GM10248 (cell line): ENCODE measurements around the gene PPIL4.
A peak's percentile ranks its signal among the peaks of the same experiment; 100 is the strongest.

Source experiments
- CTCF ChIA-PET: fragments of 300-600 bp; sonication (Branson Sonifier 250); formaldehyde crosslinking; extraction: SDS; loops from one replicate; lab custom pipeline; 2021; ENCODE audit warnings: antibody characterized with exemption; lab: Yijun Ruan, JAX
- POLR2A ChIA-PET: fragments of 350-650 bp; sonication (Branson Sonifier 250); formaldehyde crosslinking; extraction: SDS; loops from one replicate; lab custom pipeline; 2020; ENCODE audit warnings: antibody characterized with exemption; lab: Yijun Ruan, JAX
- DNase-seq: peaks from one replicate; pipeline ENCODE4 v3.0.0; 2012; ENCODE audit errors: extremely low spot score
- TF ChIP-seq, protein P1 (sequence below): IDR thresholded peaks from 2 replicates; pipeline ENCODE4 v1.5.1; 2012; ENCODE audit warnings: mild to moderate bottlenecking, low read depth; ENCODE audit errors: extremely low read depth, missing control alignments, control extremely low read depth

The PPIL4 gene, protein sequence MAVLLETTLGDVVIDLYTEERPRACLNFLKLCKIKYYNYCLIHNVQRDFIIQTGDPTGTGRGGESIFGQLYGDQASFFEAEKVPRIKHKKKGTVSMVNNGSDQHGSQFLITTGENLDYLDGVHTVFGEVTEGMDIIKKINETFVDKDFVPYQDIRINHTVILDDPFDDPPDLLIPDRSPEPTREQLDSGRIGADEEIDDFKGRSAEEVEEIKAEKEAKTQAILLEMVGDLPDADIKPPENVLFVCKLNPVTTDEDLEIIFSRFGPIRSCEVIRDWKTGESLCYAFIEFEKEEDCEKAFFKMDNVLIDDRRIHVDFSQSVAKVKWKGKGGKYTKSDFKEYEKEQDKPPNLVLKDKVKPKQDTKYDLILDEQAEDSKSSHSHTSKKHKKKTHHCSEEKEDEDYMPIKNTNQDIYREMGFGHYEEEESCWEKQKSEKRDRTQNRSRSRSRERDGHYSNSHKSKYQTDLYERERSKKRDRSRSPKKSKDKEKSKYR

DNA sequence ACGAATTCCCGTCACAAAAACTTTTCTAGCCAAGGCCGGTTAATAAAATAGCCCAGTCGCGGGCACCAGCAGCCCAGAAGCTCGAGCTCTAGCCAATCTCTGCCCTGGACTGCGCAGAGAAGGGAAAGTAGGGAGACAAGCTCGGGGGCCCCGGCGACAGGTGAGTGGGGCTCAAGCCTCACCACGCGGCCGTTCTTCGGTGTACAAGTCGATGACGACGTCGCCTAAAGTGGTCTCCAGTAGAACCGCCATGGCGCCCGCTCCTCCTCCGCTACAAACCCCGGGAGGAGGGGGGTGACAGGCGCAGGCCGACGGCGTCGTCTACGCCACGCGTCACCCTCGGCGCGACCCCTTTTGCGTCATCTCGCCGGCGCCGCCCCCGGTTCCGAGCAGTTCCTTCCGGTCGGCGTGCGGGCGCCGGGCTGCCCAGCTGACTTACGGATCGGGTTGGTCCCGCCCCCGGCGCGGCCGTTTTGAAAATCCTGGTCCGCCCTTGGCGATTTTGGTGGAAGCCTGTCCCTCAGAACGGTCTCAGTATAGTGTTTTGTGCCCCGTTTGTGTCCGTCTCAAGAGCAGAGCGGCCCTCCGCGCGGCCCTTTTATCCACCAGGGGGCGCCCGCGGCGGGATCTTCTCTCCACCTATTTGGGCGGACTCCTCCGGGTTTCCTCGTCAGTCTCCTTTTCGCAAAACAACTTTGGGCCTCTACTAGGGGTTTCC is at the start of gene PPIL4:
PPIL4 (minus strand) TSS at position 290 of the 718 bp plus-strand sequence; CDS start at position 252, 38 bp downstream.
- POLR2A ChIA-PET, result no interaction called here
- CTCF ChIA-PET, result interaction anchor here (0.7 to 4.4 kb wide), 18 partner anchors 8 to 351 kb away, joined by 3 to 52 read pairs (median 4); partner anchors contain the start of gene GINM1
- TF ChIP-seq, protein P1, sequence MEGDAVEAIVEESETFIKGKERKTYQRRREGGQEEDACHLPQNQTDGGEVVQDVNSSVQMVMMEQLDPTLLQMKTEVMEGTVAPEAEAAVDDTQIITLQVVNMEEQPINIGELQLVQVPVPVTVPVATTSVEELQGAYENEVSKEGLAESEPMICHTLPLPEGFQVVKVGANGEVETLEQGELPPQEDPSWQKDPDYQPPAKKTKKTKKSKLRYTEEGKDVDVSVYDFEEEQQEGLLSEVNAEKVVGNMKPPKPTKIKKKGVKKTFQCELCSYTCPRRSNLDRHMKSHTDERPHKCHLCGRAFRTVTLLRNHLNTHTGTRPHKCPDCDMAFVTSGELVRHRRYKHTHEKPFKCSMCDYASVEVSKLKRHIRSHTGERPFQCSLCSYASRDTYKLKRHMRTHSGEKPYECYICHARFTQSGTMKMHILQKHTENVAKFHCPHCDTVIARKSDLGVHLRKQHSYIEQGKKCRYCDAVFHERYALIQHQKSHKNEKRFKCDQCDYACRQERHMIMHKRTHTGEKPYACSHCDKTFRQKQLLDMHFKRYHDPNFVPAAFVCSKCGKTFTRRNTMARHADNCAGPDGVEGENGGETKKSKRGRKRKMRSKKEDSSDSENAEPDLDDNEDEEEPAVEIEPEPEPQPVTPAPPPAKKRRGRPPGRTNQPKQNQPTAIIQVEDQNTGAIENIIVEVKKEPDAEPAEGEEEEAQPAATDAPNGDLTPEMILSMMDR, result peak; percentile 64
- DNase-seq, result peak; percentile 96

DNA sequence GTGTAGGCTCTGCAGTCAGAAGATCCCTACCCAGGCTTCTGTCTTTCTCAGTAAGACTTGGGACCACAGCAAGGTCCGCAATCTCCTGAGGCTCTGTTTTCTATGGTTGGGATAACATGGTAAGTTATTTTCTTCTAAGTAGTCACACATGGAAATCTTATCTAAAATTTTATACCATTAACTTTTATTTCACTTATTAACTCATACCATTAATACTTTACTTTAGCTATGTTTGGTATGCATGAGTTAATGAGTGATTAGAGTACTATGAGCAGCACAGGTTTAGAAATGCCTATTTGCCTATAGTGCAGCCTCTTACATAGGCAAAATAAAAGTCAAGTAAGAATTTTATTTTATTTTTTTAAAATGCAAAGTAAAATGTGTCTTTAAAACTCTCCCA is 47.6 kb upstream of the PPIL4 start:
- CTCF ChIA-PET, result interaction anchor here (1.0 to 1.4 kb wide), 3 partner anchors 15 to 27 kb away, joined by 3 to 5 read pairs (median 4); no protein-coding TSS in a partner anchor
- POLR2A ChIA-PET, result no interaction called here
- TF ChIP-seq, protein P1, result no peak
- no peak for DNase-seq

DNA sequence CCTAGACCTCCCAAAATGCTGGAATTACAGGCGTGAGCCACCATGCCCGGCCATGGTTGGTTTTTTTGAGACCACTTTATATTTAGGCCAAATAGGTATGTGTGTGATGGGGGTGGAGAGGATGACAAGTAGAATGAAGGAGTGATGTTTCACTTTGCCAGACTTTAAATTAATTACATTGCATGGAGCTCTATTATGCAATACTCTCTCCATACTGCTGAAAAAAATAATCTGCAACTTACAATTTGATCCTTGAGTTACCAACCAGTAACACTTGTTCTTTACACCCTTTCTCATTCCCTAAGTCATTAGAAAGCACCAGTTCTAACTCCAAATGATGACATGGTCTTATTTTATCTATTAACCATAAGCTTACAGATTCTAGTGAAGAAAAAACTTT is 47.1 kb upstream of the PPIL4 start:
- CTCF ChIA-PET, result interaction anchor here (1.0 to 1.4 kb wide), 3 partner anchors 15 to 28 kb away, joined by 3 to 5 read pairs (median 4); no protein-coding TSS in a partner anchor
- no peak for DNase-seq
- POLR2A ChIA-PET, result no interaction called here
- TF ChIP-seq, protein P1, result no peak

DNA sequence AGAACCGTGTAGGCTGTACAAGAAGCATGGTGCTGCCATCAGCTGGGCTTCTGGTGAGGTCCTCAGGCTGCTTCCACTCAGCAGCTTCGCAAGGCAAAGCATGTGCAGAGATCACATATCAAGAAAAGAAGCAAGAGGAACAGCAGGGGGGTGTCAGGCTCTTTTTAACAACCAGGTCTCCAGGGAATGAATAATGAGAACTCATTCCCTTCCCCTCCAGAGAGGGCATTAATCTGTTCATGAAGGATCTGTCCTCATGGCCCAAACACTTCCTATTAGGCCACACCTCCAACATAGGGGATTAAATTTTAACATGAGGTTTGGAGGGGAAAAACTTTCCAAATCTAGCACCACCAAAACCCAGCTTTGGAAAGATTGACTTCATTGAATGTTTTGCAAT is 40.3 kb upstream of the PPIL4 start:
- TF ChIP-seq, protein P1, result no peak
- ChIA-PET POLR2A (interaction anchor here (0.5 kb wide), 1 partner anchor 17 kb away, joined by 5 read pairs; no protein-coding TSS in a partner anchor), CTCF (interaction anchor here (0.7 to 2.5 kb wide), 8 partner anchors 10 to 65 kb away, joined by 3 to 8 read pairs (median 3); no protein-coding TSS in a partner anchor)
- no peak for DNase-seq

DNA sequence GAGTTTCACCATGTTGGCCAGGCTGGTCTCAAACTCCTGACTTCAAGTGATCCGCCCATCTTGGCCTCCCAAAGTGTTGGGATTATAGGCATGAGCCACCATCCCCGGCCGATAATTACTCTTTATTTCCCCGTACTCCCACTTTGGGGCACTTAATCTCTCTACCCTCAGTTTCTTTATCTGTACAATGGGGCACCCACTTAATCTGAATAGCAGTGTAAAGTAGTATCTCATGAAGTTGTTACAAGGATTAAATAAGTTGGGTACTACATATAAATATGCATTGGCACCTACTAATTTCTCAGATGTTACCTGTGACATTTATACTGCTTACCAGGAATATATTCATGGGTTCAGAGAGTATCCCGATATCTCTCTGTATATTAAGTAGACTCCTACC is 35.5 kb upstream of the PPIL4 start:
- POLR2A ChIA-PET, result no interaction called here
- no peak for DNase-seq
- CTCF ChIA-PET, result interaction anchor here (2.5 kb wide), 1 partner anchor 17 kb away, joined by 8 read pairs; no protein-coding TSS in a partner anchor
- TF ChIP-seq, protein P1, result no peak

DNA sequence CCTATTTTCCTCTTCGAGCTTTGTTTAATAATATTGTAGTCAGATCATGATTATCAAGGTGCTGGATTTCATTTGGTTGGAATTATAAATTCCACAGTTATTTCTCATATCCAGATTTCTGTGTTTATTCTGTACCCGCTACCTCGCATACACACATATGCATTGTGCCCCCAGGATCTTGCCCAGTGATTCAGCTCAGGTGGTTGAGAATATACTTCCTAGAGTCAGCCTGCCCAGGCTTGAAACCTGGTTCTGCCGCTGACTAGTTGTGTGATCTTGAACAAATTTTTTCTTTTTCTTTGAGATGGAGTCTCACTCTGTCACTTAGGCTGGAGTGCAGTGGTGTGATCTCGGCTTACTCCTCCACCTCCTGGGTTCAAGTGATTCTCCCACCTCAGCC is 35.0 kb upstream of the PPIL4 start:
- no peak for DNase-seq
- CTCF ChIA-PET, result interaction anchor here (2.5 kb wide), 1 partner anchor 17 kb away, joined by 8 read pairs; no protein-coding TSS in a partner anchor

More for the DNA sequence above, 35.0 kb upstream of the PPIL4 start:
- POLR2A ChIA-PET, result no interaction called here
- TF ChIP-seq, protein P1, result no peak
